NCI-H2196 (cell line): ENCODE measurements around the gene HPSE2.

Experiments
- DNase-seq: peaks from one replicate; lab custom pipeline; 2025; ENCODE audit not compliant: unreplicated experiment; lab: John Stamatoyannopoulos, UW

The HPSE2 gene

GRCh38 chr10:98445200-98445812 is 790.3 kb downstream of the HPSE2 start:
- no peak for DNase-seq

GRCh38 chr10:98444314-98445006 is 791.2 kb downstream of the HPSE2 start:
- DNase-seq: no peak

- DNase-seq: no peak
Measured at GRCh38 chr10:98438715-98439114, 796.9 kb downstream of the HPSE2 start.

GRCh38 chr10:98436704-98437103 is 798.9 kb downstream of the HPSE2 start:
- no peak for DNase-seq

GRCh38 chr10:98435178-98435577 is 800.5 kb downstream of the HPSE2 start:
- DNase-seq: no peak

- no peak for DNase-seq
Measured at GRCh38 chr10:98433881-98434732, 801.5 kb downstream of the HPSE2 start.

- DNase-seq: no peak
Measured at GRCh38 chr10:98433371-98433770, 802.3 kb downstream of the HPSE2 start.

- DNase-seq: no peak
Measured at GRCh38 chr10:98432330-98432729, 803.3 kb downstream of the HPSE2 start.

- DNase-seq: no peak
Measured at GRCh38 chr10:98431016-98431415, 804.6 kb downstream of the HPSE2 start.

GRCh38 chr10:98430427-98430826 is 805.2 kb downstream of the HPSE2 start:
- DNase-seq: no peak

- DNase-seq: no peak
Measured at GRCh38 chr10:98429320-98430072, 806.2 kb downstream of the HPSE2 start.

GRCh38 chr10:98427011-98427515 is 808.6 kb downstream of the HPSE2 start:
- DNase-seq: no peak

GRCh38 chr10:98425511-98426352 is 809.9 kb downstream of the HPSE2 start:
- no peak for DNase-seq

- no peak for DNase-seq
Measured at GRCh38 chr10:98424295-98425254, 811.1 kb downstream of the HPSE2 start.

- DNase-seq: no peak
Measured at GRCh38 chr10:98423691-98424120, 811.9 kb downstream of the HPSE2 start.

- DNase-seq: no peak
Measured at GRCh38 chr10:98422182-98422581, 813.5 kb downstream of the HPSE2 start.

GRCh38 chr10:98420786-98421185 is 814.9 kb downstream of the HPSE2 start:
- no peak for DNase-seq

- no peak for DNase-seq
Measured at GRCh38 chr10:98419469-98420261, 816.0 kb downstream of the HPSE2 start.
